Measurements from ENCODE around the gene SPOP. TPM values are rescaled to one million over a fixed set of nuclear protein-coding genes. Genes with fewer than 3 reads are reported as not detected.
A peak's percentile ranks its signal among the peaks of the same experiment; 100 is the strongest.

SPOP gene
- total RNA-seq, 1 donor from 2014 or later: 62.9 TPM

DNA sequence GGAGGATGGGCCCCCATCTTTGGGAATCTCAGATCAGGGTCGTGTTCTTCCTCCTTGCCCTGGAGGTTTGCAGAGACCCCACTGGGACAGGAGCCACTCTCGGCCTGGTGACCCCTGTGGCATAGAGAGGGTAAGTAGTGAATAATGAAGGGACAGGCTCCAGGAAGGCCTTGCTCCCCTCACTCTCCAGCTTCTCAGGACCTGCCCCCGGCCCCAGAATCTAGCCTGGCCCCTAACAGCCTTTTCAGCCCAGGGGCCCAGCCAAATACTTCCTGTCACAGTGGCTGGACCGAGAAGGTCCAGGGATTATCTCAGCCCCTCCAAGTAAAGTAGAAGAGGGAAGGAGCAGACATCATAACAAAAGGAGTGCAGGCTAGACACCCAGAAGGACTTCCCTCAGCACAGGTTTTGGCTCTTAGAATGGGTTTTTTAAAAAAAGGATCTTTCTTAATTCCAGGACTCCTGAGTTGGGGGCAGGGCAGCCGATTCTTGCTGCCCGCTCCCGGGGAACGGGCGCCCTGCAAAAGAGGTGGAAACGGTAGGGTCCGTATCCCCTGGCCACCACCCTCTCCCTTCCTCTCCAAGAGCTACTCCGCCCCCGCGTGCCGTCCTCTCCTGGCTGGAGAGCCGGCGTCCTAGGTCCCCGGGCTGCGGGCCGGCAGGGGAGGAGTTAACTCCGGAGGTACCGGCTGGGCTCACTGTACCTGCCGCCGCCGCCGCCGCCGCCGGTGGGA lies 102.8 kb downstream of the SPOP start:
- Mint-ChIP-seq H3K4me3 (ENCODE audit: unreplicated experiment) (peak overlapping the region; percentile 47), H3K4me1 (ENCODE audit: low read depth) (peaks cover 11% of the 10 kb centered on the region), H3K27ac (ENCODE audit: unreplicated experiment) (no peak overlapping the region), H3K27me3 (ENCODE audit: low read depth) (peaks cover 7% of the 10 kb centered on the region), H3K36me3 (ENCODE audit: low read depth) (no peaks in the 10 kb centered on the region), H3K9me3 (ENCODE audit: low read depth) (no peaks in the 10 kb centered on the region)
- no peak for DNase-seq (ENCODE audit: low spot score)
- TF ChIP-seq, protein P1, sequence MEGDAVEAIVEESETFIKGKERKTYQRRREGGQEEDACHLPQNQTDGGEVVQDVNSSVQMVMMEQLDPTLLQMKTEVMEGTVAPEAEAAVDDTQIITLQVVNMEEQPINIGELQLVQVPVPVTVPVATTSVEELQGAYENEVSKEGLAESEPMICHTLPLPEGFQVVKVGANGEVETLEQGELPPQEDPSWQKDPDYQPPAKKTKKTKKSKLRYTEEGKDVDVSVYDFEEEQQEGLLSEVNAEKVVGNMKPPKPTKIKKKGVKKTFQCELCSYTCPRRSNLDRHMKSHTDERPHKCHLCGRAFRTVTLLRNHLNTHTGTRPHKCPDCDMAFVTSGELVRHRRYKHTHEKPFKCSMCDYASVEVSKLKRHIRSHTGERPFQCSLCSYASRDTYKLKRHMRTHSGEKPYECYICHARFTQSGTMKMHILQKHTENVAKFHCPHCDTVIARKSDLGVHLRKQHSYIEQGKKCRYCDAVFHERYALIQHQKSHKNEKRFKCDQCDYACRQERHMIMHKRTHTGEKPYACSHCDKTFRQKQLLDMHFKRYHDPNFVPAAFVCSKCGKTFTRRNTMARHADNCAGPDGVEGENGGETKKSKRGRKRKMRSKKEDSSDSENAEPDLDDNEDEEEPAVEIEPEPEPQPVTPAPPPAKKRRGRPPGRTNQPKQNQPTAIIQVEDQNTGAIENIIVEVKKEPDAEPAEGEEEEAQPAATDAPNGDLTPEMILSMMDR (IDR thresholded peaks at IDR 0.05): no peak

DNA sequence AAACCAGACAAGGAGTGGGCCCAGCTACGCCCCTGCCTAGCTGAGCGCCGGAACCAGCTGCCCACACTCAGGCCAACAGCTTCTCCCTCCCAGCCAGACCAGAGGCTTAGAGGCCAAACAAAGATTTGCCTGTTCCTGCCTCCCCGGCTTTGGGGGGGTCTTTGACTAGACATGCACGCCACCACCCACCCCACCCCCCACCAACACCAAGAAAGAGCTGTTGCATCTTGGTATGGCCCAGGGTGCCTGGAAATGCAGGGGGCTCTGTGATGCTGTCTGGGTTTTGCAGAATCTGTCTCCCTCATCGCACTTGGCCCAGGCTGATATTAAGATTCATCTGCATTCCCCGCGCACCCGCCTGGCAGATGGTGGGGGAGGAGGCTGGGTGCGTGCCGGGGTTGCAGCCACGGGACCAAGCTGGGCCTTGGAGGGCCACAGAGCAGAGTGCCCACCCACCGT lies 103.5 kb downstream of the SPOP start:
- H3K27me3 Mint-ChIP-seq (ENCODE audit: low read depth): peaks cover 7% of the 10 kb centered on the region
- no peaks in the 10 kb centered on the region for H3K9me3 Mint-ChIP-seq (ENCODE audit: low read depth)
- H3K4me3 Mint-ChIP-seq (ENCODE audit: unreplicated experiment): no peak overlapping the region
- TF ChIP-seq, protein P1 (IDR thresholded peaks at IDR 0.05): no peak
- no peak for DNase-seq (ENCODE audit: low spot score)
- peaks cover 11% of the 10 kb centered on the region for H3K4me1 Mint-ChIP-seq (ENCODE audit: low read depth)
- no peaks in the 10 kb centered on the region for H3K36me3 Mint-ChIP-seq (ENCODE audit: low read depth)
- no peak overlapping the region for H3K27ac Mint-ChIP-seq (ENCODE audit: unreplicated experiment)

DNA sequence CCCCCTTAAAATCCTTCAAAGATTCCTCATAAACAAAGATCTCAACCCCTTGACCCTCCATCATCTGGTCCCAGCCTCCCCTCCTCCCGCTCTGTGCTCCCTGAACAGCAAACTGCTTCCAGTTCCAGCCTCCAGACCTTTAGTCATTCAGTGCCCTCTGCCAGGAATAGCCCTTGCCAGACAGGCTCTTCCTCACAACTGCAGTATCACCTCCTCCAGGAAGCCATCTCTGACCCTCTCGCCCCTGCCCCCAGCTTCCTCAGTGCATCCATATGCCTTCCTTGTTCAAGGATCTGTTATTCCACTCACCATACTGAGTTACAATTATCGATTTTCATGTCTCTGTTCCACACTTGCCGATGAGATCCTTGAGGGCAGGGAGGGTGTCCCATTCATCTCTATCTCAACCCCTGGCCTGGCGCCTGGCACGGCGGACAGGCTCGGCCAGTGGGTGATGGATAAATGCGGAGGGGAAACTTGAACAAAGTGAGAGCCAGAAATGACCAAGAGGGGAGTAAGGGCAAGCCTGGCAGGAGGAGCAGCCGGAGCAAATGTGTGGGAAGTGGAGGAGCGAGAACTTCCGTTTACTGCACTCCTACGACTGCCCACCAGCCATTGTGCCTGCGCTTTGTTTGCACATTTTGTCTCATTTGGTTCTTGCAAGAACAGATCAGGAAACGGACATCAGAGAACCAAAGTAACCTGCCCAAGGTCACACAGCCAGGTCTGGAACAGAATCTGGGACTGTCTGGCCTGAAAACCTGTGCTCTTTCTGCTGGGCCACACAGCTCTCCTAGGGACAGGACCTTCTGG lies 104.2 kb downstream of the SPOP start:
- Mint-ChIP-seq H3K9me3 (ENCODE audit: low read depth) (no peaks in the 10 kb centered on the region), H3K36me3 (ENCODE audit: low read depth) (no peaks in the 10 kb centered on the region), H3K27ac (ENCODE audit: unreplicated experiment) (no peak overlapping the region), H3K4me1 (ENCODE audit: low read depth) (peaks cover 11% of the 10 kb centered on the region), H3K4me3 (ENCODE audit: unreplicated experiment) (no peak overlapping the region), H3K27me3 (ENCODE audit: low read depth) (peaks cover 7% of the 10 kb centered on the region)
- no peak for DNase-seq (ENCODE audit: low spot score)
- TF ChIP-seq, protein P1 (IDR thresholded peaks at IDR 0.05): no peak

DNA sequence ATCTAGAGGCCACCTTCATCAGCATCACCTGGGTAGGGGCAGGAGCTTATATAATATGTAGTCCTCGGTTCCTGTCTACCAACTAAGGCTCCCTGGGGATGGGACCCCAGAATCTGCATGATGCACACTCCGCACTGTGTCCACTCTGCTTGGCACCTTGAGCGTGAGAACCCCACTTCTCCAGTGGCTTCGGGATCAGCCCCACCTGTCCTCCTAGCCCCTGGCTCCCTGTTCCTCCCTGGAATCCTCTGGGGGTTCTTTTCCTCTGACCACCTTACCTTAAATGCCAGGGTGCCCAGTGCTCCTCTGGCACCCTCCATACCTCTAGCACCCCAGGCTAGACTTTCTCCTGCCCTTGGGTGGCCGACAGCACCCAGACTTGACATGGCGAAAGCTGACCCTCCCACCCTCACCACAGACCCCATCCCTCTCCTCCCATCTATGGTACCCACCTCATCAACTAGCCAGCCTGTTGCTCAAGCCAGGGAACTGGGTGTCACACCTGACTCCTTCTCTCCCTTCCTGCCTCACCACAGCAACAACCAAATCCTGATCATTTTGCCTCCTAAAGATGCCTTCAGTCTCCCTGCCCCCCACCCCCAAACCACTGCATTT lies 105.0 kb downstream of the SPOP start:
- DNase-seq (ENCODE audit: low spot score): no peak
- no peak overlapping the region for H3K27ac Mint-ChIP-seq (ENCODE audit: unreplicated experiment)

More for the DNA sequence above, 105.0 kb downstream of the SPOP start:
- Mint-ChIP-seq H3K4me3 (ENCODE audit: unreplicated experiment) (no peak overlapping the region), H3K9me3 (ENCODE audit: low read depth) (no peaks in the 10 kb centered on the region), H3K4me1 (ENCODE audit: low read depth) (peaks cover 16% of the 10 kb centered on the region), H3K27me3 (ENCODE audit: low read depth) (peaks cover 7% of the 10 kb centered on the region), H3K36me3 (ENCODE audit: low read depth) (no peaks in the 10 kb centered on the region)
- TF ChIP-seq, protein P1 (IDR thresholded peaks at IDR 0.05): no peak

Data from chondrocyte (in vitro differentiated cells).